K562 (cell line): ENCODE results near the gene DNAJC8. TPM values are rescaled to one million over a fixed set of nuclear protein-coding genes. Genes with fewer than 3 reads are reported as not detected.
A peak's percentile ranks its signal among the peaks of the same experiment; 100 is the strongest.

Source experiments
- CHAMP1 ChIP-seq: fragments of 450-650 bp; IDR thresholded peaks from 2 replicates; pipeline ENCODE4 v1.6.1; 2016; ENCODE audit warnings: mild to moderate bottlenecking
- CUX1 ChIP-seq: fragments of 200-800 bp; sonication (Bioruptor generic); IDR thresholded peaks from 2 replicates; pipeline ENCODE4 v1.6.1; 2016; ENCODE audit warnings: missing genetic modification characterization, missing compliant biosample characterization
- E2F5 ChIP-seq: sonication (generic); formaldehyde crosslinking; IDR thresholded peaks from 2 replicates; pipeline ENCODE4 v1.8.0; 2022; ENCODE audit warnings: mild to moderate bottlenecking, missing genetic modification reagents
- ELK3 ChIP-seq: fragments of 450-650 bp; formaldehyde crosslinking; IDR thresholded peaks from 2 replicates; pipeline ENCODE4 v1.4.0; 2020; ENCODE audit warnings: mild to moderate bottlenecking
- HINFP ChIP-seq: fragments of 450-650 bp; conservative IDR thresholded peaks from 2 replicates; pipeline ENCODE4 v1.6.1; 2016; ENCODE audit warnings: missing genetic modification characterization, low read depth, mild to moderate bottlenecking, control low read depth, missing compliant biosample characterization
- PTRF ChIP-seq: fragments of 450-650 bp; IDR thresholded peaks from 2 replicates; pipeline ENCODE4 v1.6.1; 2016; ENCODE audit warnings: mild to moderate bottlenecking, missing genetic modification characterization, missing compliant biosample characterization
- SIX5 ChIP-seq, 2 experiments: IDR thresholded peaks; 2 replicates each; pipeline ENCODE4 v1.6.1; 2011; ENCODE audit warnings: low read length in 2 of 2, borderline replicate concordance in 1 of 2, low read depth in 1 of 2, mild to moderate bottlenecking in 1 of 2, moderate library complexity in 1 of 2; ENCODE audit not compliant: insufficient read depth in 1 of 2
- SNRNP70 ChIP-seq: fragments of 200-400 bp; formaldehyde crosslinking; optimal IDR thresholded peaks from 2 replicates; pipeline ENCODE3; 2017; ENCODE audit warnings: low read depth, low read length
- THRB ChIP-seq: fragments of 450-650 bp; formaldehyde crosslinking; conservative IDR thresholded peaks from 2 replicates; pipeline ENCODE4 v1.4.0; 2022; ENCODE audit warnings: mild to moderate bottlenecking, missing genetic modification characterization
- ZNF431 ChIP-seq: sonication (generic); formaldehyde crosslinking; IDR thresholded peaks from 2 replicates; pipeline ENCODE4 v1.8.0; 2022; ENCODE audit warnings: mild to moderate bottlenecking, missing genetic modification reagents
- ZNF766 ChIP-seq: fragments of 200-800 bp; sonication (Bioruptor generic); conservative IDR thresholded peaks from 2 replicates; pipeline ENCODE4 v1.6.1; 2016; ENCODE audit warnings: missing genetic modification characterization, missing compliant biosample characterization
- ZSCAN29 ChIP-seq: fragments of 450-650 bp; IDR thresholded peaks from 2 replicates; pipeline ENCODE4 v1.6.1; 2017
- polyA plus RNA-seq, 8 experiments: library from polyadenylated mRNA; depleted of rRNA in 4 of 8; stranded (reverse) in 5 of 8; unstranded in 3 of 8; fragments of >200 nt; fragmentation: Nextera tagmentation in 2 of 8; fragmentation: Illumina TruSeq in 1 of 8; extraction: Ambion mirVana in 2 of 8; extraction: Trizol in 1 of 8; gene quantifications; 2 replicates each; pipeline versions ENCODE4 v1.2.1 to v1.2.3, GENCODE V29; 2011 to 2014; ENCODE audit warnings: inconsistent platforms in 1 of 8, missing spikeins in 1 of 8
- total RNA-seq, 7 experiments: library from RNA; depleted of rRNA in 6 of 7; stranded (reverse); fragments of >200 nt in 6 of 7; fragmentation: Illumina TruSeq in 2 of 7; extraction: Trizol in 2 of 7; gene quantifications; 2 replicates each; pipeline versions ENCODE4 v1.2.1 to v1.2.3, GENCODE V29; 2011 to 2021; ENCODE audit warnings: low replicate concordance in 1 of 7

Gene DNAJC8
- total and polyA plus RNA-seq, 9 of the 15 experiments (the other 6 are each of a cell fraction or from before 2014, with no cell fraction given) = 143 to 508 (median 209) TPM

GRCh38 chr1:28235755-28236655 is 3.2 kb upstream of the DNAJC8 start, which contains the start of gene ATP5IF1 (continued):
- TF ChIP-seq CUX1 (CRISPR knock-in tag) (no peak), ZSCAN29 (0 out of 2 replicates have a peak, but pooled peaks have one; percentile 52), E2F5 (CRISPR knock-in tag) (no peak), ZNF431 (CRISPR knock-in tag) (no peak; the same call in 1 of the 2 replicates), ZNF766 (CRISPR knock-in tag) (no peak), THRB (CRISPR knock-in tag) (no peak), CHAMP1 (no peak), PTRF (no peak), ELK3 (CRISPR knock-in tag) (no peak), HINFP (tag) (no peak), SNRNP70 (no peak), SIX5 (IDR thresholded peaks at IDR 0.05; ENCODE audit: borderline replicate concordance in 1 of 2, insufficient read depth in 1 of 2, low read depth in 1 of 2, low read length in 2 of 2) (no peak)
